Ovary (tissue), 9 donors: Measurements from ENCODE around the gene DAZAP2. TPM values are rescaled to one million over a fixed set of nuclear protein-coding genes. Genes with fewer than 3 reads are reported as not detected.

ENCODE experiments used
- DNase-seq, 5 donors: peaks; one replicate each; pipeline ENCODE4 v3.0.0-alpha.2; 2019 to 2020
- H3K27ac ChIP-seq, 2 donors: fragments of 200-600 bp; one replicate each; pipeline versions ENCODE4 v1.5.1 to v1.8.0; 2019 to 2022
- H3K27me3 ChIP-seq: fragments of 200-600 bp; one replicate; pipeline ENCODE4 v1.8.0; 2022
- H3K36me3 ChIP-seq: fragments of 200-600 bp; sonication (generic); one replicate; pipeline ENCODE4 v1.5.1; 2019
- H3K4me1 ChIP-seq: one replicate; pipeline ENCODE4 v1.8.1; 2013; ENCODE audit warnings: mild to moderate bottlenecking, moderate library complexity; ENCODE audit not compliant: insufficient read depth
- H3K4me3 ChIP-seq: fragments of 200-600 bp; sonication (generic); one replicate; pipeline ENCODE4 v1.5.1; 2017
- H3K9me3 ChIP-seq, 2 donors: fragments of 200-600 bp in 1 of 2; sonication (generic) in 1 of 2; one replicate each; pipeline versions ENCODE4 v1.5.1 to v1.8.1; 2013 to 2019; ENCODE audit warnings: mild to moderate bottlenecking in 1 of 2, moderate library complexity in 1 of 2
- CTCF ChIP-seq, 3 donors: fragments of 450-650 bp in 2 of 3; fragments of 200-600 bp in 1 of 3; IDR thresholded peaks; one replicate each; pipeline versions ENCODE4 v1.5.1 to v1.8.0; 2016 to 2022; ENCODE audit warnings: antibody characterized with exemption in 3 of 3, mild to moderate bottlenecking in 1 of 3
- EP300 ChIP-seq: sonication (generic); formaldehyde crosslinking; IDR thresholded peaks from one replicate; pipeline ENCODE4 v1.6.1; 2017; ENCODE audit warnings: antibody characterized with exemption
- POLR2A ChIP-seq: fragments of 450-650 bp; IDR thresholded peaks from one replicate; pipeline ENCODE4 v1.6.1; 2017; ENCODE audit warnings: antibody characterized with exemption, mild to moderate bottlenecking, moderate library complexity
- WGBS, 3 donors: extraction: QIAGEN DNeasy Blood & Tissue Kit in 1 of 3; methylation state at CpG; one replicate each; pipeline versions ENCODE4 v1.1.5 to v1.1.7; 2013 to 2017; 5-methylcytosine and 5-hydroxymethylcytosine counted together
- intact Hi-C, 4 donors: fragments of 100-400 bp; cut with DNase I; formaldehyde crosslinking; loops; one replicate each; pipeline versions ENCODE4 v1.11.0 to v1.15.1; 2022 to 2023
- polyA plus RNA-seq, 2 donors: library from polyadenylated mRNA; stranded (reverse); fragments of 200-250 nt in 1 of 2; fragments of 350-450 nt in 1 of 2; fragmentation: Illumina TruSeq in 1 of 2; extraction: RNeasy Lipid Tissue Mini Kit (QIAGEN cat#74804) in 1 of 2; gene quantifications; one replicate each; pipeline ENCODE4 v1.2.3, GENCODE V29; 2013 to 2014
- total RNA-seq, 7 donors: library from RNA; depleted of rRNA in 2 of 7; stranded (reverse); fragments of >200 nt in 2 of 7; fragmentation: NEBNext Ultra II Directional in 3 of 7; extraction: Animal tissue kit (Norgen Biotek cat#: 25700) in 3 of 7; gene quantifications; one replicate each; pipeline versions ENCODE4 v1.1.0 to v1.2.4, GENCODE V29; 2016 to 2023
- donor health status: DM: no; HTN: no; CAD: no; lungs with moderate emphysema.
- donor health status: DM: no; HTN: no; CAD: no.
- donor health status: Bipolar disorder and iron deficiency.
- donor health status: DM: yes; HTN: yes; CAD: no.
- donor health status: DM: no; HTN: no; CAD: no.
- donor health status: DM: yes; HTN: yes; CAD: no.

DAZAP2 gene
- total and polyA plus RNA-seq, 9 donors = 123 to 323 (median 156) TPM

GRCh38 chr12:51209259-51209658 lies 29.4 kb upstream of the DAZAP2 start:
- no peaks in the 10 kb centered on the region for H3K36me3 ChIP-seq
- no peak overlapping the region for H3K27ac ChIP-seq
- intact Hi-C loops = loop anchor here in 1 of 4 donors (10.0 kb wide), 1 partner anchor 114 kb away; no protein-coding TSS in a partner anchor
- H3K27me3 ChIP-seq = no peaks in the 10 kb centered on the region
- WGBS, 3 donors = 91 to 96% (median 92%) methylated on average over 2 of the region's 2 CpGs
- no peak for DNase-seq
- H3K4me1 ChIP-seq = no peaks in the 10 kb centered on the region
- H3K4me3 ChIP-seq = no peak overlapping the region
- TF ChIP-seq EP300 (no peak), POLR2A (no peak), CTCF (IDR thresholded peaks at IDR 0.05) (no peak)
- no peaks in the 10 kb centered on the region for H3K9me3 ChIP-seq

GRCh38 chr12:51210690-51211395 lies 27.8 kb upstream of the DAZAP2 start:
- Histone ChIP-seq H3K4me1 (no peaks in the 10 kb centered on the region), H3K4me3 (no peak overlapping the region), H3K36me3 (no peaks in the 10 kb centered on the region), H3K9me3 (no peaks in the 10 kb centered on the region), H3K27ac (no peak overlapping the region), H3K27me3 (no peaks in the 10 kb centered on the region)
- intact Hi-C loops = no loop called here
- 65 to 68% (median 66%) methylated on average over 2 of the region's 2 CpGs for WGBS, 3 donors
- no peak for DNase-seq
- TF ChIP-seq EP300 (no peak), CTCF (IDR thresholded peaks at IDR 0.05) (no peak), POLR2A (no peak)

- Histone ChIP-seq H3K27me3 (no peaks in the 10 kb centered on the region), H3K27ac (no peak overlapping the region), H3K4me1 (peaks cover 9% of the 10 kb centered on the region), H3K36me3 (no peaks in the 10 kb centered on the region), H3K4me3 (no peak overlapping the region), H3K9me3 (no peaks in the 10 kb centered on the region)
- TF ChIP-seq EP300 (no peak), POLR2A (no peak), CTCF (IDR thresholded peaks at IDR 0.05) (no peak)
- WGBS, 3 donors = 92 to 94% (median 93%) methylated on average over 5 of the region's 5 CpGs
- no peak for DNase-seq
- intact Hi-C loops = no loop called here
Observed at GRCh38 chr12:51214895-51215294, 23.7 kb upstream of the DAZAP2 start.

GRCh38 chr12:51216642-51217041 lies 22.0 kb upstream of the DAZAP2 start:
- Histone ChIP-seq H3K36me3 (no peaks in the 10 kb centered on the region), H3K27ac (peak overlapping the region; percentile 98 to 99), H3K9me3 (no peaks in the 10 kb centered on the region), H3K4me1 (peaks cover 9% of the 10 kb centered on the region), H3K27me3 (no peaks in the 10 kb centered on the region), H3K4me3 (peak overlapping the region; percentile 64)
- intact Hi-C loops = loop anchor here in 1 of 4 donors (2.0 kb wide), 1 partner anchor 44 kb away; the partner anchor contains the start of gene TFCP2
- WGBS, 3 donors = 7 to 16% (median 11%) methylated on average over 7 of the region's 7 CpGs
- TF ChIP-seq POLR2A (no peak), EP300 (no peak), CTCF (IDR thresholded peaks at IDR 0.05) (no peak)
- DNase-seq = peak in 2 of 5 donors; percentile 21 to 28
